ENCODE data around the gene SH3YL1. TPM values are rescaled to one million over a fixed set of nuclear protein-coding genes. Genes with fewer than 3 reads are reported as not detected.

The SH3YL1 gene
- total RNA-seq, 1 donor from 2014 or later = 120 TPM

GRCh38 chr2:269356-270030 is 5.7 kb upstream of the SH3YL1 start:
- Mint-ChIP-seq H3K27me3 (no peaks in the 10 kb centered on the region), H3K27ac (peak overlapping the region; percentile 22), H3K4me3 (ENCODE audit: low read depth) (no peak overlapping the region), H3K36me3 (ENCODE audit: insufficient read depth) (peaks cover 2% of the 10 kb centered on the region), H3K4me1 (ENCODE audit: low read depth) (peaks cover 11% of the 10 kb centered on the region), H3K9me3 (ENCODE audit: low read depth) (no peaks in the 10 kb centered on the region)
- no peak for DNase-seq (ENCODE audit: low spot score, unreplicated experiment)
- no peak for TF ChIP-seq CTCF (IDR thresholded peaks at IDR 0.05; ENCODE audit: unreplicated experiment)

DNA sequence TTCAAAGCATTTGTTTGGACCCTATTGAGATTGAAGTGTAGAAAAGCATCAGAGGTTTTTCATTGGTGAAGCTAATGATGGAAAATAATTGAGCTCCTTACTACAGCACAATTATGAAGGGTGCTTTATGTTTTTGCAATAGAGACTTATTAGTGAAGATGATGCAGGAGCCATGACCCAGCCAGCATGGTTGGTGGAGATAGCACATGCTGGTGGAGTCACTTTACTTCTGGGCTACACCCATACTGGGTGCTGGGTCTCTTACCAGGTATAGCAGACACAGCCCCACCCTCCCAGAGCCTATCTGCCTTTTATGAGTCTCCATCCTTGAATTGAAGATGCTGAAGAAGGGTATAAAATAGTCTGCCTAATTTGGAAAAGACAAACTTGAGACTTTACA is 4.5 kb upstream of the SH3YL1 start:
- no peaks in the 10 kb centered on the region for H3K36me3 Mint-ChIP-seq (ENCODE audit: insufficient read depth)
- no peak overlapping the region for H3K4me3 Mint-ChIP-seq (ENCODE audit: low read depth)
- no peak for TF ChIP-seq CTCF (IDR thresholded peaks at IDR 0.05; ENCODE audit: unreplicated experiment)
- no peak for DNase-seq (ENCODE audit: low spot score, unreplicated experiment)
- no peak overlapping the region for H3K27ac Mint-ChIP-seq
- no peaks in the 10 kb centered on the region for H3K27me3 Mint-ChIP-seq
- H3K9me3 Mint-ChIP-seq (ENCODE audit: low read depth) = no peaks in the 10 kb centered on the region
- H3K4me1 Mint-ChIP-seq (ENCODE audit: low read depth) = peaks cover 11% of the 10 kb centered on the region

- no peak for TF ChIP-seq CTCF (IDR thresholded peaks at IDR 0.05; ENCODE audit: unreplicated experiment)
- peak; percentile 99 for DNase-seq (ENCODE audit: low spot score, unreplicated experiment)
- Mint-ChIP-seq H3K4me1 (ENCODE audit: low read depth) (peaks cover 37% of the 10 kb centered on the region), H3K9me3 (ENCODE audit: low read depth) (no peaks in the 10 kb centered on the region), H3K4me3 (ENCODE audit: low read depth) (peak within 1 kb of the TSS; percentile 94), H3K36me3 (ENCODE audit: insufficient read depth) (no peaks in the 10 kb centered on the region), H3K27ac (peak within 1 kb of the TSS; percentile 98), H3K27me3 (no peaks in the 10 kb centered on the region)
Observed at GRCh38 chr2:264493-265468, 949 bp upstream of the SH3YL1 start, which contains the start of gene ACP1. Gene ACP1 (plus strand): TSS chr2:264947. CDS start chr2:264965, 18 bp downstream.

DNA sequence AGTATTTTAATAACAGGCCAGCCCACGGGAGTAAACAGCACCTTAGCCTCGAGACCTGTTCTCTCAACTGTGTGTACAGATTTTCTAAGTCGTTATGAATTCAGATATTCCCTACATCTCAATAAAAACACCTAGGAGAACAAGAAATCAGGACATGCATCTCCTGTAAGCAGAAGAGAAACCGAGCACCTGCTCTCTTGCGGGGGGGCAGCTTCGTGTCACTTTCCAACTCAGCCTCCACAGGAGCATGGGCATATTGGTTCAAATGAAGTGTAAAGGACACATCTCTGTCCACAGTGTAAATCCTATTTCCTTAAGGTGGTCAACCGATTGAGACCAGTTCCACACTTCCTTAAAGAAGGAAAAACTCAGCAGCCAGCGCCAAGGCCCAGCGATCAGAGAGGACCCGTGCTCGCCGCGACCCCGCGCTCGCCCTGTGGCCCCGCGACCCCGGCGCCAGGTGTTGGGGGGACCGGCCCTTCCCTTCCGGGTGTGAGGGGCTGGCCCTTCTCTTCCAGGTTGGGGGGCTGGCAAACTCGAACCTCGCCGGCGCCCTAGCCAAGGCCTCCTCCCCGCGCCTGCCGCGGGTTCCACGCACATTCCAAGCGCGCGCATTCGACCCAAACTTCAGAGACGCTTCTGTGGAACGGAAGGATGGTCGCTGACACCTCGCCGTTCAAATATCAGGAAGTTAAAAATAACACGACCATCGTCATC is 652 bp downstream of the SH3YL1 start:
- no peak for TF ChIP-seq CTCF (IDR thresholded peaks at IDR 0.05; ENCODE audit: unreplicated experiment)
- peak overlapping the region; percentile 94 for H3K4me3 Mint-ChIP-seq (ENCODE audit: low read depth)
- peaks cover 46% of the 10 kb centered on the region for H3K4me1 Mint-ChIP-seq (ENCODE audit: low read depth)
- peaks cover 4% of the 10 kb centered on the region for H3K9me3 Mint-ChIP-seq (ENCODE audit: low read depth)
- H3K27me3 Mint-ChIP-seq = no peaks in the 10 kb centered on the region
- H3K27ac Mint-ChIP-seq = peak overlapping the region; percentile 94
- H3K36me3 Mint-ChIP-seq (ENCODE audit: insufficient read depth) = peaks cover 10% of the 10 kb centered on the region
- DNase-seq (ENCODE audit: low spot score, unreplicated experiment) = no peak

DNA sequence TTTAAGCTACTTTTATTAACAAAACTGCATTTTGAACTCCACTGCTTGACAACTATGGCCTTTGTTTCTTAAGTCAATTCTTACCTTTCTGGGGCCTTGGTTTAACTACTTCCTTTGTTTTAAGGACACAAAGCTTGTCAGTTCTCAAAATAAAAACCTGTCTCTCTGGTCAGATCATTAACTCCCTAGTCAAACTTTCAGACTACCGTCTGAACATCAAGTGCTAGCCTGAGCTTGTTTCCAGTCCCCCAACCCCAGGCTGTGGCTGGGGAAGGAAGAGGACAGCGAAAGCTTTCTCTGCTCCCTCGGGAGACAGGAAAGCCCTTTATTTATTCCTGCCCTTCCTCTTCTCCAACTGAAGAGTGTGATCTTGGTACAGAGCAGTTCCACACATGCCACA is 1.7 kb downstream of the SH3YL1 start:
- H3K4me1 Mint-ChIP-seq (ENCODE audit: low read depth) = peaks cover 45% of the 10 kb centered on the region
- H3K27me3 Mint-ChIP-seq = no peaks in the 10 kb centered on the region
- peak overlapping the region; percentile 94 for H3K4me3 Mint-ChIP-seq (ENCODE audit: low read depth)
- peaks cover 15% of the 10 kb centered on the region for H3K36me3 Mint-ChIP-seq (ENCODE audit: insufficient read depth)
- DNase-seq (ENCODE audit: low spot score, unreplicated experiment) = no peak
- H3K9me3 Mint-ChIP-seq (ENCODE audit: low read depth) = peaks cover 9% of the 10 kb centered on the region
- peak overlapping the region; percentile 94 for H3K27ac Mint-ChIP-seq
- TF ChIP-seq CTCF (IDR thresholded peaks at IDR 0.05; ENCODE audit: unreplicated experiment) = no peak

Measured in progenitor cell of endocrine pancreas (in vitro differentiated cells).